ENCODE results near the gene LSM14B. TPM values are rescaled to one million over a fixed set of nuclear protein-coding genes. Genes with fewer than 3 reads are reported as not detected.

LSM14B gene
- total and polyA plus RNA-seq, 4 donors: 16.4 to 41.7 (median 27.8) TPM

DNA sequence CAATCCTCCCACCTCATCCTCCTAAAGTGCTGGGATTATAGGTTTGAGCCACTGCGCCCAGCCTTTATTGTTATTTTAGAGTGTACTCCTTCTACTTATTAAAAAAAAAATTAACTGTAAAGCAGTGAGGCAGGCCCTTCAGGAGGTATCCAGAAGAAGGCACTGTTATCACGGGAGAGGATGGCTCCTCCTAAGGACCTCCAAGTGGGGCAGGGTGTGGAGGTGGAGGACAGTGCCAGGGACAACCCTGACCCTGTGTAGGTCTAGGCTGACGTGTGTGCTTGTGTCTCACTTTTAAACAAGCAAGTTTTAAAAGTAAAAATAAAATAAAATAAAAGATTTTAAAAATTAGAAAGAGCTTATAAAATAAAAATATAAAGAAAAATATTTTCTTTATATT lies 32.9 kb upstream of the LSM14B start:
- no peak for ATAC-seq (ENCODE audit: insufficient read depth, low FRiP score)
- H3K27me3 ChIP-seq (ENCODE audit: control insufficient read depth in 3 of 3, insufficient read depth in 3 of 3, low read length in 2 of 3): peaks cover 0 to 9% (median 3%) of the 10 kb centered on the region in 3 donors
- no peak overlapping the region for H3K27ac ChIP-seq (ENCODE audit: low read depth in 1 of 2, low read length in 1 of 2)
- H3K36me3 ChIP-seq (ENCODE audit: control insufficient read depth in 4 of 4, insufficient read depth in 4 of 4, low read length in 4 of 4): no peaks in the 10 kb centered on the region
- H3K4me1 ChIP-seq (ENCODE audit: control insufficient read depth in 5 of 5, insufficient read depth in 5 of 5, low read length in 5 of 5): no peaks in the 10 kb centered on the region
- no peak overlapping the region for H3K9ac ChIP-seq (ENCODE audit: insufficient read depth in 1 of 2, low read length in 2 of 2)
- TF ChIP-seq, protein P1, sequence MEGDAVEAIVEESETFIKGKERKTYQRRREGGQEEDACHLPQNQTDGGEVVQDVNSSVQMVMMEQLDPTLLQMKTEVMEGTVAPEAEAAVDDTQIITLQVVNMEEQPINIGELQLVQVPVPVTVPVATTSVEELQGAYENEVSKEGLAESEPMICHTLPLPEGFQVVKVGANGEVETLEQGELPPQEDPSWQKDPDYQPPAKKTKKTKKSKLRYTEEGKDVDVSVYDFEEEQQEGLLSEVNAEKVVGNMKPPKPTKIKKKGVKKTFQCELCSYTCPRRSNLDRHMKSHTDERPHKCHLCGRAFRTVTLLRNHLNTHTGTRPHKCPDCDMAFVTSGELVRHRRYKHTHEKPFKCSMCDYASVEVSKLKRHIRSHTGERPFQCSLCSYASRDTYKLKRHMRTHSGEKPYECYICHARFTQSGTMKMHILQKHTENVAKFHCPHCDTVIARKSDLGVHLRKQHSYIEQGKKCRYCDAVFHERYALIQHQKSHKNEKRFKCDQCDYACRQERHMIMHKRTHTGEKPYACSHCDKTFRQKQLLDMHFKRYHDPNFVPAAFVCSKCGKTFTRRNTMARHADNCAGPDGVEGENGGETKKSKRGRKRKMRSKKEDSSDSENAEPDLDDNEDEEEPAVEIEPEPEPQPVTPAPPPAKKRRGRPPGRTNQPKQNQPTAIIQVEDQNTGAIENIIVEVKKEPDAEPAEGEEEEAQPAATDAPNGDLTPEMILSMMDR (IDR thresholded peaks at IDR 0.05; ENCODE audit: control extremely low read depth, extremely low read depth): no peak
- no peak overlapping the region for H3K4me3 ChIP-seq
- DNase-seq: no peak
- WGBS, 2 donors: 45 to 65% methylated on average over 3 of the region's 3 CpGs
- H3K9me3 ChIP-seq (ENCODE audit: control insufficient read depth in 4 of 4, insufficient read depth in 3 of 4, low read length in 3 of 4): peaks cover 0 to 7% (median 0%) of the 10 kb centered on the region in 4 donors

DNA sequence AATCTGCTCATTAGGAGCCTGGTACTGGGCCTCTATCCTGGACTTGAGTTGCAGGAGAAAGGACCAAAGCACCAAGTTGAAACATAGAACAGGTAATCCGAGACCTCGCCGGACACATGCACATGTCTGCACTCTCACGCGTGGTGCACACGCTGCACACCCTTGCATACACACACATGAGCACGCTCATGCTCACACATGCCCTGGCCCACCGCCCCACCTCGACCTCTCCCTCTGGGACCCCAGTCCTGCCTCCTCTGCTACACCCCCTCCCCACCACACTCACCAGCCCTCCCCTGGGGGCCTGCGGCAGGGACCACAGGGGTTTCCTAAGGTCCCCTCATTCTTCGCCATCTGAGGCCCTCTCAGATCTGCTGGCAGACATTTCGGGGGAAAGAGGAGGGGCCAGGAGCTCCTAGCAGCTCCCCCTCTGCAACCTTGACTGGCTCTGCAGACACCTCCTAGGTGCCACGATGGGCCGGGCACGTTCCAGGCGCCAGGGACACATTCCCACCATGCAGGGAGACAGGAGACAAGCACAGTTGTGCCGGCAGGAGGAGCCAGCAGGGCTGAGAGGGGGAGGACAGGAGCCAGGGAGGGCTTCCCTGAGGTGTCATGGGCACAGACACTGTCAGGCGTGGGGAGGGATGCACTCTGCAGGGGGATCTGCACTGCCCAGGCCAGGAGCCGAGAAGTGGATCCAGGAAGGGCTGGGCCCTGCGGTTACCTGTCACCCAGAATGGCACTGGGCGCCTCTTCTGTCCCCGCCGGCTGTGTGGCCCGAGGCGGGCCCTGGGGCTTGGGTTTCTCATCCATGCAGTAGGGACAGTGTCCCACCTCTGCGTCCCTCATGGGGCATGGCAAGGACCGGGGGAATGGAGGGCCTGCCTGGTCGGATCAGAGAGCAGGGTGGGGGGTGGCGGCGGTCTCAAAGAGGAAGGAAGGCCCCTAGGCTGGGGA lies 25.6 kb upstream of the LSM14B start:
- Histone ChIP-seq H3K27ac (ENCODE audit: low read depth in 1 of 2, low read length in 1 of 2) (no peak overlapping the region), H3K36me3 (ENCODE audit: control insufficient read depth in 4 of 4, insufficient read depth in 4 of 4, low read length in 4 of 4) (no peaks in the 10 kb centered on the region), H3K4me3 (no peak overlapping the region), H3K27me3 (ENCODE audit: control insufficient read depth in 3 of 3, insufficient read depth in 3 of 3, low read length in 2 of 3) (no peaks in the 10 kb centered on the region), H3K9me3 (ENCODE audit: control insufficient read depth in 4 of 4, insufficient read depth in 3 of 4, low read length in 3 of 4) (peaks cover 0 to 24% (median 3%) of the 10 kb centered on the region in 4 donors), H3K9ac (ENCODE audit: insufficient read depth in 1 of 2, low read length in 2 of 2) (no peak overlapping the region), H3K4me1 (ENCODE audit: control insufficient read depth in 5 of 5, insufficient read depth in 5 of 5, low read length in 5 of 5) (no peaks in the 10 kb centered on the region)
- ATAC-seq (ENCODE audit: insufficient read depth, low FRiP score) (no peak), DNase-seq (no peak)
- WGBS, 2 donors: 83 to 86% methylated on average over 30 of the region's 30 CpGs
- TF ChIP-seq, protein P1 (IDR thresholded peaks at IDR 0.05; ENCODE audit: control extremely low read depth, extremely low read depth): no peak

DNA sequence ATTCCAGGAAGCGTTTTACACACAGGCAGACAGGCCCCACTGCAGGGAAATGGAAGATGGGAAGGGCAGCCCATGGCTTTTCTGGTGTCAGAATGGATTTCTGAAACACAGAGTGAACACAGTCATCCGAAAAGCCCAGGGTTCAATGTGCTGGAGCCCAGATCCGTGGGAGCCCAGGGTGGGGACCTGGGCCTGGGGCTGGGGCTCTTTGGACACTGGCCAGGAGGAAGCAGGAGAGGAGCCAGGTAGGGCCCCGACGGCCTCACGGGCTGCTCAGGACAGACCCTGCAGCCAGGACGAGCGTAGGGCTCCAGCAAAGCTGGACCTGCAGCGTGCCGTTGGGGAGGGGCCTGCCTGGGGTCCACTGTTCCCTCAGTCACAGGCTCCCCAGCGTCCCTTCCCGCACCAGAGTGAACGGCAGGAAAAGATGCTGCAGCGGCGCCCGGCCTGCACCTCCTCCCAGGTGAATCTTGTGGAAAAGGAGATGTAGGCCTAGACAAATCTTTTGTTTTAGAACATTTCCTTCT lies 24.3 kb upstream of the LSM14B start:
- H3K27ac ChIP-seq (ENCODE audit: low read depth in 1 of 2, low read length in 1 of 2): no peak overlapping the region
- no peak for DNase-seq
- 73 to 82% methylated on average over 16 of the region's 16 CpGs for WGBS, 2 donors
- no peaks in the 10 kb centered on the region for H3K4me1 ChIP-seq (ENCODE audit: control insufficient read depth in 5 of 5, insufficient read depth in 5 of 5, low read length in 5 of 5)
- no peaks in the 10 kb centered on the region for H3K36me3 ChIP-seq (ENCODE audit: control insufficient read depth in 4 of 4, insufficient read depth in 4 of 4, low read length in 4 of 4)
- H3K27me3 ChIP-seq (ENCODE audit: control insufficient read depth in 3 of 3, insufficient read depth in 3 of 3, low read length in 2 of 3): no peaks in the 10 kb centered on the region
- no peak overlapping the region for H3K9ac ChIP-seq (ENCODE audit: insufficient read depth in 1 of 2, low read length in 2 of 2)
- H3K9me3 ChIP-seq (ENCODE audit: control insufficient read depth in 4 of 4, insufficient read depth in 3 of 4, low read length in 3 of 4): peaks cover 0 to 33% (median 3%) of the 10 kb centered on the region in 4 donors
- no peak for ATAC-seq (ENCODE audit: insufficient read depth, low FRiP score)
- TF ChIP-seq, protein P1 (IDR thresholded peaks at IDR 0.05; ENCODE audit: control extremely low read depth, extremely low read depth): no peak
- H3K4me3 ChIP-seq: no peak overlapping the region

Measured in lung (tissue), 12 donors.